Left lung (tissue), 10 donors: ENCODE measurements around the gene FLCN. TPM values are rescaled to one million over a fixed set of nuclear protein-coding genes. Genes with fewer than 3 reads are reported as not detected.

Experiments
- ATAC-seq: fragments of 200-7000 bp; cut with Tn5 transposase; one replicate; pipeline ENCODE4 v1.9.1; 2020; ENCODE audit warnings: moderate library complexity
- DNase-seq, 4 donors: peaks; one replicate each; pipeline ENCODE4 v3.0.0-alpha.2; 2013 to 2020
- H3K27ac ChIP-seq, 2 donors: fragments of 200-600 bp; sonication (generic) in 1 of 2; one replicate each; pipeline versions ENCODE4 v1.5.0 to v1.8.0; 2020 to 2021
- H3K27me3 ChIP-seq, 2 donors: fragments of 200-600 bp; sonication (generic) in 1 of 2; one replicate each; pipeline versions ENCODE4 v1.5.0 to v1.8.0; 2020 to 2021
- H3K36me3 ChIP-seq, 2 donors: fragments of 200-600 bp; sonication (generic) in 1 of 2; one replicate each; pipeline versions ENCODE4 v1.5.0 to v1.8.0; 2020 to 2021
- H3K4me1 ChIP-seq, 2 donors: fragments of 200-600 bp; one replicate each; pipeline ENCODE4 v1.8.0; 2021
- H3K4me3 ChIP-seq, 2 donors: fragments of 200-600 bp; sonication (generic) in 1 of 2; one replicate each; pipeline versions ENCODE4 v1.5.0 to v1.8.0; 2020 to 2021; ENCODE audit warnings: mild to moderate bottlenecking in 1 of 2
- H3K9me3 ChIP-seq, 2 donors: fragments of 200-600 bp; sonication (generic) in 1 of 2; one replicate each; pipeline versions ENCODE4 v1.5.0 to v1.8.0; 2020 to 2021
- intact Hi-C, 2 donors: fragments of 100-400 bp; cut with DNase I; formaldehyde crosslinking; loops; one replicate each; pipeline versions ENCODE4 v1.11.2 to v1.14.2; 2022
- polyA plus RNA-seq, 6 donors: library from polyadenylated mRNA; unstranded; fragments of 120-200 nt; gene quantifications; one replicate each; pipeline ENCODE4 v1.2.1, GENCODE V29; 2013; ENCODE audit not compliant: insufficient read length in 6 of 6
- total RNA-seq, 2 donors: library from RNA; stranded (reverse); fragmentation: NEBNext Ultra II Directional; extraction: Animal tissue kit (Norgen Biotek cat#: 25700); gene quantifications; one replicate each; pipeline ENCODE4 v1.2.1, GENCODE V29; 2021
- TF ChIP-seq, protein P1 (sequence below), 2 donors: fragments of 200-600 bp; sonication (generic) in 1 of 2; IDR thresholded peaks; one replicate each; pipeline versions ENCODE4 v1.5.0 to v1.8.0; 2021; ENCODE audit warnings: antibody characterized with exemption in 2 of 2
- donor health status: DM: no; HTN: yes; CAD: no.
- donor health status: DM: no; HTN: no; CAD: no.

The FLCN gene
- total and polyA plus RNA-seq, 8 donors: 39.6 to 80.1 (median 50.8) TPM

DNA sequence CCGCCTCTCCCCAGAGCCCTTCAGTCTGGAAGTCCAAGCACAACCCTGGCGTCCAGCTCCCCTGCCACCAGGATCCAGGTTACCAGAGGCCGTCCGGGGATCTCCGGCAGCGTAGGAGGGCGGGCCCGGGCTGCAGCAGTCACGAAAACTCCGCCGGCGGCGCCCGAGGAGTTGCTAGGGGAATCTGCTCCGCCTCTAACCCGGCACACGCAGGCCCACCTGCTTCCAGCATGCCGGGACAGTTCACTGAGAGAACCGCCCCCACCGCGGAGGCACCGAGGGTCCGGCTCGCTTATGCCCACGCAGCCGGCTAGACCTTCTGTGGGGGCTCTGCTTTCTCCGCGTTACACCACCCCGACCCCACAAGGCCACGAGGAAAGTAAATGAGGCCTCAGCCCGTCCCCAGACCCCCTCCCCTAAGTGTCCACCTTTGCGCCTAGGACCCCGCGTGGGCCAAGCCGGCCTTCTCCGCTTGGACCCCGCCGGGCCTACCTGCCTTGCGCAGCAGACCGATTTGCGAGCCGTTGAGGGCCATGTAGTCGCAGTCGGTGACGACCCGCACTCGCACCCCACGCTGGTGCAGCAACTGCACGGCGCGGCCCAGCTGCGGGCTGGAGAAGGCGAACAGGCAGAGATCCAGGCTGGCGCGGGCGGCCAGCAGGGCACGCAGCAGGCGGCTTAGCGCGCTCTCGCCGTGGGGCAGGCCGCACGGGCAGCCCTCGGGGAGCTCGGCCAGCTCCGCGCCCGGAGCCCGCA is 31.4 kb downstream of the FLCN start:
- Histone ChIP-seq H3K9me3 (no peaks in the 10 kb centered on the region), H3K27ac (peak overlapping the region; percentile 70 to 78), H3K36me3 (peaks cover 0 to 17% of the 10 kb centered on the region in 2 donors), H3K4me3 (peak overlapping the region; percentile 34 to 58), H3K27me3 (no peaks in the 10 kb centered on the region), H3K4me1 (peaks cover 14 to 38% of the 10 kb centered on the region in 2 donors)
- ATAC-seq (peak; percentile 79), DNase-seq (peak in 3 of 4 donors; percentile 47 to 90 (median 75))
- intact Hi-C loops: no loop called here
- TF ChIP-seq, protein P1, sequence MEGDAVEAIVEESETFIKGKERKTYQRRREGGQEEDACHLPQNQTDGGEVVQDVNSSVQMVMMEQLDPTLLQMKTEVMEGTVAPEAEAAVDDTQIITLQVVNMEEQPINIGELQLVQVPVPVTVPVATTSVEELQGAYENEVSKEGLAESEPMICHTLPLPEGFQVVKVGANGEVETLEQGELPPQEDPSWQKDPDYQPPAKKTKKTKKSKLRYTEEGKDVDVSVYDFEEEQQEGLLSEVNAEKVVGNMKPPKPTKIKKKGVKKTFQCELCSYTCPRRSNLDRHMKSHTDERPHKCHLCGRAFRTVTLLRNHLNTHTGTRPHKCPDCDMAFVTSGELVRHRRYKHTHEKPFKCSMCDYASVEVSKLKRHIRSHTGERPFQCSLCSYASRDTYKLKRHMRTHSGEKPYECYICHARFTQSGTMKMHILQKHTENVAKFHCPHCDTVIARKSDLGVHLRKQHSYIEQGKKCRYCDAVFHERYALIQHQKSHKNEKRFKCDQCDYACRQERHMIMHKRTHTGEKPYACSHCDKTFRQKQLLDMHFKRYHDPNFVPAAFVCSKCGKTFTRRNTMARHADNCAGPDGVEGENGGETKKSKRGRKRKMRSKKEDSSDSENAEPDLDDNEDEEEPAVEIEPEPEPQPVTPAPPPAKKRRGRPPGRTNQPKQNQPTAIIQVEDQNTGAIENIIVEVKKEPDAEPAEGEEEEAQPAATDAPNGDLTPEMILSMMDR (IDR thresholded peaks at IDR 0.05): no peak

GRCh38 chr17:17204635-17205231 is 32.2 kb downstream of the FLCN start:
- no peaks in the 10 kb centered on the region for H3K9me3 ChIP-seq
- peak in 1 of 4 donors; percentile 67 for DNase-seq
- H3K4me3 ChIP-seq: peak overlapping the region; percentile 34 to 58
- H3K4me1 ChIP-seq: peaks cover 14 to 38% of the 10 kb centered on the region in 2 donors
- TF ChIP-seq, protein P1 (IDR thresholded peaks at IDR 0.05): no peak
- H3K27me3 ChIP-seq: no peaks in the 10 kb centered on the region
- peaks cover 0 to 13% of the 10 kb centered on the region in 2 donors for H3K36me3 ChIP-seq
- intact Hi-C loops: no loop called here
- H3K27ac ChIP-seq: no peak overlapping the region
- ATAC-seq: no peak

- Histone ChIP-seq H3K4me3 (no peak overlapping the region), H3K27me3 (no peaks in the 10 kb centered on the region), H3K9me3 (no peaks in the 10 kb centered on the region), H3K27ac (no peak overlapping the region), H3K4me1 (peaks cover 14 to 38% of the 10 kb centered on the region in 2 donors), H3K36me3 (peaks cover 0 to 13% of the 10 kb centered on the region in 2 donors)
- DNase-seq (peak in 1 of 4 donors; percentile 73), ATAC-seq (no peak)
- TF ChIP-seq, protein P1 (IDR thresholded peaks at IDR 0.05): no peak
- intact Hi-C loops: no loop called here
Measured at GRCh38 chr17:17204041-17204591, 32.9 kb downstream of the FLCN start.

DNA sequence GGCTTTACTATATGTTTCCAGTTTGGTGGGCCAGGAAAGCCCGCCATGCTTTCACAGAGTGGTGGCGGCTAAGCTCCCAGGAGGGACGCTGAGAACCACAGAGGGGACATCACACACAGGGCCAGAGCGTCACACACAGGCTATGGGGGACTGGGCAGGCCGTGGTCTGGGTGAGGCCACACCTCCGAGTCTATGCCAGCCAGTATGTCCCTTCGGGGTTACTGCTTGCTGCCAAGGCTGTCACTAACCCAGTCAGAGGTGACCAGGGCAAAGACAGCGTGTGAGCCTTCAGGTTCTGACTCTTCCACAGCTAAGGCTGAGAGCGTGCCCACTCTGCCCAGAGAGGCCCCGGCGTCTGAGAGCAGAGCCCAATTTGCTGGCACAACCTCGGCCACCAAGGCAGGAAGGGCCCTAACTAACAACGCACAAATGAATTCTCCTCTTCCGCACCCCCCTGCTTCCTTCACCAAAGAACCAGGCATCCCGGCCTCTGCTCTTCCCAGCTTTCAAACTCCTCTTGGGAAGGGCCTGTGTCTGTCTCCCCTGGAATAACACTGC is 33.7 kb downstream of the FLCN start:
- H3K9me3 ChIP-seq: no peaks in the 10 kb centered on the region
- no peaks in the 10 kb centered on the region for H3K27me3 ChIP-seq
- ATAC-seq (no peak), DNase-seq (peak in 1 of 4 donors; percentile 56)
- intact Hi-C loops: no loop called here
- H3K27ac ChIP-seq: no peak overlapping the region
- peaks cover 14 to 38% of the 10 kb centered on the region in 2 donors for H3K4me1 ChIP-seq
- TF ChIP-seq, protein P1 (IDR thresholded peaks at IDR 0.05): no peak
- no peak overlapping the region for H3K4me3 ChIP-seq
- H3K36me3 ChIP-seq: peaks cover 0 to 13% of the 10 kb centered on the region in 2 donors

DNA sequence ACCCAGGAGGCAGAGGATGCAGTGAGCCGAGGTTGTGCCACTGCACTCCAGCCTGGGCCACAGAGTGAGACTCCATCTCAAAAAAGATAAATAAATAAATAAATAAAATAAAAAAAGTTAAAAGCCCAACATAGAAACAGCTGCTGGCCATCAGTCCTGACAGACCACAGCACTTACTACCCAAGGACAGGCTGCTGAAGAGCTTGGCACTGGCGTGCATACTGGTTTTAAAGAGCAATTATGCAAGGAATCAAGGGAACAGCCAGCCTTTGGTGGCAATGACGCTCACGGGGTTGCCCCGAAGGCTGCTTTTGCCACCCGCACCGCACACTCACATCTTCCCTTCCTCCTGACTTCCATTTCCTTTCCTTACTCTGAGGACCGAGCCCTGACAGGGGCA is 35.1 kb downstream of the FLCN start:
- Histone ChIP-seq H3K4me1 (peaks cover 14 to 38% of the 10 kb centered on the region in 2 donors), H3K36me3 (peaks cover 0 to 13% of the 10 kb centered on the region in 2 donors), H3K4me3 (no peak overlapping the region), H3K9me3 (no peaks in the 10 kb centered on the region), H3K27ac (no peak overlapping the region), H3K27me3 (no peaks in the 10 kb centered on the region)
- intact Hi-C loops: no loop called here
- ATAC-seq (no peak), DNase-seq (no peak)
- TF ChIP-seq, protein P1 (IDR thresholded peaks at IDR 0.05): no peak
